ENCODE data around the gene SAMD13. TPM values are rescaled to one million over a fixed set of nuclear protein-coding genes. Genes with fewer than 3 reads are reported as not detected.

The SAMD13 gene
- total and polyA plus RNA-seq, 10 of the 15 experiments (the other 5 are each of a cell fraction or from before 2014, with no cell fraction given), result 0.81 to 1.9 (median 1.2) TPM; not detected in 1

- intact Hi-C loops (cut with micrococcal nuclease; ENCODE audit: unreplicated experiment) (loop anchor here (5.0 kb wide), 1 partner anchor 129 kb away; no protein-coding TSS in a partner anchor), in situ Hi-C loops (cut with MboI) (no loop called here)
- ChIA-PET RAD21 (ENCODE audit: unreplicated experiment) (interaction anchor here (0.7 kb wide), 1 partner anchor 129 kb away, joined by 3 read pairs; no protein-coding TSS in a partner anchor), CTCF (interaction anchor here (0.8 kb wide), 1 partner anchor 247 kb away, joined by 7 read pairs; no protein-coding TSS in a partner anchor), POLR2A (no interaction called here), SMC1A (ENCODE audit: uncharacterized antibody, unreplicated experiment) (interaction anchor here (0.9 kb wide), 1 partner anchor 82 kb away, joined by 4 read pairs; no protein-coding TSS in a partner anchor)
- Histone ChIP-seq H3K9ac (ENCODE audit: control insufficient read depth, insufficient read depth, low read length) (peak overlapping the region; percentile 30), H3K27ac (ENCODE audit: control insufficient read depth, insufficient read depth) (peak overlapping the region; percentile 41), H3K27me3 (replicated peaks in 1 of 2; ENCODE audit: control insufficient read depth in 2 of 2, insufficient read depth in 2 of 2, low read length in 1 of 2) (no peaks in the 10 kb centered on the region), H3K4me1 (ENCODE audit: control insufficient read depth, insufficient read depth, low read length) (peaks cover 10% of the 10 kb centered on the region; the same call in 1 of the 2 replicates), H3K4me2 (ENCODE audit: control insufficient read depth, insufficient read depth) (peak overlapping the region; percentile 82), H3K9me3 (replicated peaks; ENCODE audit: control insufficient read depth, insufficient read depth, low read length) (no peaks in the 10 kb centered on the region), H3K4me3 (peak overlapping the region; percentile 63; the same call in 1 of the 2 replicates), H3K36me3 (ENCODE audit: control insufficient read depth in 2 of 2, insufficient read depth in 2 of 2, low read length in 1 of 2) (no peaks in the 10 kb centered on the region), H4K20me1 (ENCODE audit: control insufficient read depth, insufficient read depth) (no peaks in the 10 kb centered on the region), H3K79me2 (ENCODE audit: control insufficient read depth, insufficient read depth, low read length) (no peaks in the 10 kb centered on the region), H2AFZ (ENCODE audit: control insufficient read depth, low read depth, low read length) (peak overlapping the region; percentile 82)
- WGBS (ENCODE audit: insufficient coverage, insufficient replicate concordance, low lambda C conversion rate, missing lambda C conversion rate), result 14% methylated on average over 3 of the region's 3 CpGs
- TF ChIP-seq NR2C1 (IDR thresholded peaks at IDR 0.05), result no peak
- TF ChIP-seq ZNF24 (IDR thresholded peaks at IDR 0.05), result no peak
- TF ChIP-seq TARDBP (IDR thresholded peaks at IDR 0.05; ENCODE audit: borderline replicate concordance), result no peak
- ATAC-seq, result no peak
- no TSS peak for BruUV-seq (replicated peaks)
- no peak for FAIRE-seq
- DNase-seq (ENCODE audit: low read depth, low spot score), result no peak
Observed at GRCh38 chr1:84303314-84303830, 1.9 kb downstream of the SAMD13 start.

GRCh38 chr1:84307398-84307797 lies 5.9 kb downstream of the SAMD13 start:
- BruUV-seq (replicated peaks), result no TSS peak
- no peak for ATAC-seq

More at GRCh38 chr1:84307398-84307797, 5.9 kb downstream of the SAMD13 start:
- Histone ChIP-seq H2AFZ (ENCODE audit: control insufficient read depth, low read depth, low read length) (no peak overlapping the region), H3K9ac (ENCODE audit: control insufficient read depth, insufficient read depth, low read length) (no peak overlapping the region), H3K4me3 (no peak overlapping the region), H3K79me2 (ENCODE audit: control insufficient read depth, insufficient read depth, low read length) (no peaks in the 10 kb centered on the region), H3K27ac (ENCODE audit: control insufficient read depth, insufficient read depth) (no peak overlapping the region), H3K4me2 (ENCODE audit: control insufficient read depth, insufficient read depth) (no peak overlapping the region), H3K4me1 (ENCODE audit: control insufficient read depth, insufficient read depth, low read length) (no peaks in the 10 kb centered on the region), H3K9me3 (replicated peaks; ENCODE audit: control insufficient read depth, insufficient read depth, low read length) (no peaks in the 10 kb centered on the region), H3K36me3 (ENCODE audit: control insufficient read depth in 2 of 2, insufficient read depth in 2 of 2, low read length in 1 of 2) (no peaks in the 10 kb centered on the region), H4K20me1 (ENCODE audit: control insufficient read depth, insufficient read depth) (no peaks in the 10 kb centered on the region), H3K27me3 (replicated peaks in 1 of 2; ENCODE audit: control insufficient read depth in 2 of 2, insufficient read depth in 2 of 2, low read length in 1 of 2) (no peaks in the 10 kb centered on the region)
- FAIRE-seq (no peak), DNase-seq (ENCODE audit: low read depth, low spot score) (no peak)
- 95% methylated on average over 2 of the region's 2 CpGs for WGBS (ENCODE audit: insufficient coverage, insufficient replicate concordance, low lambda C conversion rate, missing lambda C conversion rate)
- ChIA-PET SMC1A (ENCODE audit: uncharacterized antibody, unreplicated experiment) (interaction anchor here (0.6 kb wide), 1 partner anchor 88 kb away, joined by 3 read pairs; no protein-coding TSS in a partner anchor), CTCF (no interaction called here), RAD21 (ENCODE audit: unreplicated experiment) (no interaction called here), POLR2A (no interaction called here)
- TF ChIP-seq TCF7 (IDR thresholded peaks at IDR 0.05; ENCODE audit: borderline replicate concordance) (no peak), TARDBP (IDR thresholded peaks at IDR 0.05; ENCODE audit: borderline replicate concordance) (no peak), ZBTB4 (CRISPR knock-in tag; IDR thresholded peaks at IDR 0.05) (no peak), PBX3 (IDR thresholded peaks at IDR 0.05; ENCODE audit: insufficient replicate concordance, low read depth, low read length) (no peak), CHD4 (IDR thresholded peaks at IDR 0.05) (no peak), ZNF274 (IDR thresholded peaks at IDR 0.05; ENCODE audit: insufficient read depth, insufficient read length) (no peak), TBL1XR1 (IDR thresholded peaks at IDR 0.05; ENCODE audit: low read depth, low read length) (no peak), PML (IDR thresholded peaks at IDR 0.05; ENCODE audit: low read length) (no peak)
- in situ Hi-C loops (cut with MboI), result no loop called here
- intact Hi-C loops (cut with micrococcal nuclease; ENCODE audit: unreplicated experiment), result no loop called here

Measured in GM12878 (cell line).